Spleen (tissue), 11 donors: Measurements from ENCODE around the gene NAA80. TPM values are rescaled to one million over a fixed set of nuclear protein-coding genes. Genes with fewer than 3 reads are reported as not detected.

Source experiments
- DNase-seq: peaks from one replicate; pipeline ENCODE4 v3.0.0-alpha.2; 2020
- H3K27ac ChIP-seq, 8 donors: fragments of 200-600 bp; sonication (generic) in 7 of 8; 1 replicate in 4 of 8; 2 replicates in 4 of 8; pipeline versions ENCODE4 v1.5.0 to v1.8.0; 2016 to 2021; ENCODE audit warnings: inconsistent platforms in 4 of 8, mild to moderate bottlenecking in 4 of 8, moderate library complexity in 1 of 8
- H3K27me3 ChIP-seq, 7 donors: fragments of 200-600 bp; sonication (generic) in 6 of 7; replicated peaks in 1 of 7; 1 replicate in 4 of 7; 2 replicates in 3 of 7; pipeline versions ENCODE4 v1.5.0 to v1.8.0; 2016 to 2021; ENCODE audit warnings: inconsistent platforms in 3 of 7, mild to moderate bottlenecking in 1 of 7
- H3K36me3 ChIP-seq, 6 donors: fragments of 200-600 bp; sonication (generic) in 5 of 6; 1 replicate in 4 of 6; 2 replicates in 2 of 6; pipeline versions ENCODE4 v1.5.0 to v1.8.0; 2016 to 2021; ENCODE audit warnings: inconsistent platforms in 2 of 6
- H3K4me1 ChIP-seq, 6 donors: fragments of 200-600 bp; sonication (generic) in 5 of 6; 1 replicate in 3 of 6; 2 replicates in 3 of 6; pipeline versions ENCODE4 v1.5.0 to v1.8.0; 2016 to 2021; ENCODE audit warnings: inconsistent platforms in 3 of 6
- H3K4me3 ChIP-seq, 8 donors: fragments of 200-600 bp; sonication (generic) in 7 of 8; 1 replicate in 4 of 8; 2 replicates in 4 of 8; pipeline versions ENCODE4 v1.5.0 to v1.8.0; 2016 to 2021; ENCODE audit warnings: inconsistent platforms in 4 of 8, mild to moderate bottlenecking in 4 of 8, moderate library complexity in 2 of 8
- H3K9me3 ChIP-seq, 8 donors: fragments of 200-600 bp; sonication (generic) in 7 of 8; 1 replicate in 4 of 8; 2 replicates in 4 of 8; pipeline versions ENCODE4 v1.5.0 to v1.8.0; 2016 to 2021; ENCODE audit warnings: inconsistent platforms in 4 of 8
- CTCF ChIP-seq, 11 experiments: fragments of 200-600 bp in 7 of 11; fragments of 450-650 bp in 4 of 11; sonication (generic) in 4 of 11; IDR thresholded peaks in 8 of 11; conservative IDR thresholded peaks in 3 of 11; 1 replicate in 7 of 11; 2 replicates in 4 of 11; pipeline versions ENCODE4 v1.4.0 to v1.8.0; 2016 to 2021; ENCODE audit warnings: antibody characterized with exemption in 11 of 11, inconsistent platforms in 4 of 11, mild to moderate bottlenecking in 1 of 11
- POLR2A ChIP-seq, 3 donors: fragments of 450-650 bp; IDR thresholded peaks; one replicate each; pipeline ENCODE4 v1.5.1; 2017; ENCODE audit warnings: antibody characterized with exemption in 3 of 3, mild to moderate bottlenecking in 1 of 3
- POLR2AphosphoS5 ChIP-seq, 3 donors: sonication (generic); formaldehyde crosslinking; IDR thresholded peaks; one replicate each; pipeline ENCODE4 v1.5.1; 2017; ENCODE audit warnings: antibody characterized with exemption in 3 of 3
- whole genome bisulfite sequencing, 5 donors: extraction: QIAGEN DNeasy Blood & Tissue Kit in 3 of 5; methylation state at CpG; one replicate each; pipeline versions ENCODE4 v1.1.5 to v1.1.7; 2013 to 2018; 5-methylcytosine and 5-hydroxymethylcytosine counted together
- intact Hi-C: fragments of 100-400 bp; cut with DNase I; formaldehyde crosslinking; loops from one replicate; pipeline ENCODE4 v1.15.0; 2023; ENCODE audit warnings: low total_unique reads
- polyA plus RNA-seq, 3 donors: library from polyadenylated mRNA; stranded (reverse); fragments of 200-250 nt; gene quantifications; one replicate each; pipeline ENCODE4 v1.2.1, GENCODE V29; 2013
- total RNA-seq, 7 donors: library from RNA; depleted of rRNA in 3 of 7; stranded (reverse); fragments of >200 nt in 3 of 7; fragmentation: NEBNext Ultra II Directional in 4 of 7; extraction: Animal tissue kit (Norgen Biotek cat#: 25700) in 4 of 7; gene quantifications; one replicate each; pipeline versions ENCODE4 v1.1.0 to v1.2.1, GENCODE V29; 2016 to 2021
- donor health status: healthy with polysubstance abuse.
- donor health status: DM: no; HTN: no; CAD: no; lungs with moderate emphysema.
- donor health status: DM: no; HTN: no; CAD: no.
- donor health status: Bipolar disorder and iron deficiency.
- donor health status: healthy.
- donor health status: DM: no; HTN: no; CAD: no.
- donor health status: DM: yes; HTN: yes; CAD: no.

The NAA80 gene
- total and polyA plus RNA-seq, 10 donors = 7.8 to 15.5 (median 12.8) TPM

GRCh38 chr3:50267280-50267913 is 31.8 kb downstream of the NAA80 start:
- intact Hi-C loops = no loop called here
- H3K27me3 ChIP-seq = peaks cover 0 to 24% (median 0%) of the 10 kb centered on the region in 7 donors
- peak overlapping the region in 6 of 8 donors; percentile 4 to 50 (median 16) for H3K4me3 ChIP-seq
- DNase-seq = no peak
- no peak for TF ChIP-seq POLR2A (IDR thresholded peaks at IDR 0.05)
- peak in 2 of 3 donors; percentile 74 to 78 for TF ChIP-seq POLR2AphosphoS5 (IDR thresholded peaks at IDR 0.05)
- TF ChIP-seq CTCF (IDR thresholded peaks at IDR 0.05 in 8 of 11, conservative IDR thresholded peaks at IDR 0.05 in 3 of 11) = no peak
- 16 to 32% (median 17%) methylated on average over 16 to 22 of the region's 22 CpGs for WGBS, 5 donors
- peak overlapping the region in 7 of 8 donors; percentile 58 to 84 (median 74) for H3K27ac ChIP-seq
- H3K36me3 ChIP-seq = no peaks in the 10 kb centered on the region
- peaks cover 0 to 72% (median 31%) of the 10 kb centered on the region in 6 donors for H3K4me1 ChIP-seq
- H3K9me3 ChIP-seq = no peaks in the 10 kb centered on the region

- no peak for DNase-seq
- 51 to 72% (median 63%) methylated on average over 2 to 7 of the region's 7 CpGs for WGBS, 5 donors
- intact Hi-C loops = no loop called here
- peak overlapping the region in 7 of 8 donors; percentile 58 to 84 (median 74) for H3K27ac ChIP-seq
- H3K9me3 ChIP-seq = no peaks in the 10 kb centered on the region
- H3K36me3 ChIP-seq = no peaks in the 10 kb centered on the region
- no peak for TF ChIP-seq CTCF (IDR thresholded peaks at IDR 0.05 in 8 of 11, conservative IDR thresholded peaks at IDR 0.05 in 3 of 11)
- TF ChIP-seq POLR2A (IDR thresholded peaks at IDR 0.05) = no peak
- TF ChIP-seq POLR2AphosphoS5 (IDR thresholded peaks at IDR 0.05) = no peak
- H3K4me3 ChIP-seq = peak overlapping the region in 6 of 8 donors; percentile 4 to 50 (median 16)
- peaks cover 0 to 66% (median 28%) of the 10 kb centered on the region in 6 donors for H3K4me1 ChIP-seq
- peaks cover 0 to 24% (median 0%) of the 10 kb centered on the region in 7 donors for H3K27me3 ChIP-seq
These were observed 32.4 kb downstream of the NAA80 start for GRCh38 chr3:50266836-50267235.

- H3K27ac ChIP-seq = peak overlapping the region in 5 of 8 donors; percentile 41 to 84 (median 75)
These were observed 33.2 kb downstream of the NAA80 start for GRCh38 chr3:50266017-50266416.

More at GRCh38 chr3:50266017-50266416, 33.2 kb downstream of the NAA80 start:
- Histone ChIP-seq H3K4me3 (no peak overlapping the region), H3K4me1 (peaks cover under 1 to 65% (median 29%) of the 10 kb centered on the region in 6 donors), H3K9me3 (no peaks in the 10 kb centered on the region), H3K27me3 (peaks cover 0 to 24% (median 0%) of the 10 kb centered on the region in 7 donors), H3K36me3 (no peaks in the 10 kb centered on the region)
- TF ChIP-seq POLR2AphosphoS5 (IDR thresholded peaks at IDR 0.05) (no peak), CTCF (IDR thresholded peaks at IDR 0.05 in 8 of 11, conservative IDR thresholded peaks at IDR 0.05 in 3 of 11) (no peak), POLR2A (IDR thresholded peaks at IDR 0.05) (no peak)
- WGBS, 5 donors = 79 to 85% (median 81%) methylated on average over 6 of the region's 6 CpGs
- intact Hi-C loops = no loop called here
- DNase-seq = no peak
